H1 (cell line): Measurements from ENCODE around the gene AAMDC.

Experiments used
- BCL11A ChIP-seq, 2 experiments: IDR thresholded peaks; one replicate each; pipeline ENCODE4 v1.6.1; 2011; ENCODE audit warnings: low read depth in 2 of 2, low read length in 2 of 2, mild to moderate bottlenecking in 2 of 2
- CTCF ChIP-seq, 3 experiments: IDR thresholded peaks; 1 replicate in 2 of 3; 2 replicates in 1 of 3; pipeline versions ENCODE4 v1.5.1 to v1.6.1; 2011; ENCODE audit warnings: low read length in 3 of 3, mild to moderate bottlenecking in 3 of 3, inconsistent platforms in 2 of 3, low read depth in 1 of 3, moderate library complexity in 1 of 3; ENCODE audit not compliant: insufficient read depth in 1 of 3; ENCODE audit errors: control extremely low read depth in 1 of 3
- EZH2 ChIP-seq: fragments of 200-600 bp; sonication (generic); IDR thresholded peaks from 2 replicates; pipeline ENCODE4 v1.7.1; 2012; ENCODE audit warnings: low read depth, mild to moderate bottlenecking, moderate library complexity, low read length, inconsistent platforms; ENCODE audit not compliant: severe bottlenecking
- FOSL1 ChIP-seq: IDR thresholded peaks from 2 replicates; pipeline ENCODE4 v1.6.1; 2011; ENCODE audit warnings: mild to moderate bottlenecking, low read depth, low read length, moderate library complexity; ENCODE audit not compliant: insufficient read depth
- HDAC2 ChIP-seq, 2 experiments: fragments of 300-600 bp in 1 of 2; sonication (generic) in 1 of 2; IDR thresholded peaks; 2 replicates each; pipeline ENCODE4 v1.6.1; 2011 to 2012; ENCODE audit warnings: low read depth in 2 of 2, low read length in 2 of 2, mild to moderate bottlenecking in 2 of 2, moderate library complexity in 2 of 2, borderline replicate concordance in 1 of 2, inconsistent platforms in 1 of 2
- KDM1A ChIP-seq: fragments of 200-600, 300-600 bp; sonication (generic); IDR thresholded peaks from 2 replicates; pipeline ENCODE4 v1.7.1; 2016; ENCODE audit warnings: mild to moderate bottlenecking, low read length, borderline replicate concordance
- KDM5A ChIP-seq: fragments of 200-600 bp; IDR thresholded peaks from 2 replicates; pipeline ENCODE4 v1.7.1; 2012; ENCODE audit warnings: mild to moderate bottlenecking, low read length, inconsistent platforms, mixed read lengths
- MAX ChIP-seq: IDR thresholded peaks from 2 replicates; pipeline ENCODE4 v1.6.1; 2012; ENCODE audit warnings: inconsistent platforms
- NRF1 ChIP-seq: IDR thresholded peaks from 2 replicates; pipeline ENCODE4 v1.6.1; 2011; ENCODE audit warnings: mild to moderate bottlenecking, low read depth, low read length, improper control_type of control experiment
- POLR2A ChIP-seq, 2 experiments: IDR thresholded peaks; 1 replicate in 1 of 2; 2 replicates in 1 of 2; pipeline ENCODE4 v1.6.1; 2011; ENCODE audit warnings: low read depth in 2 of 2, low read length in 2 of 2, mild to moderate bottlenecking in 2 of 2; ENCODE audit errors: control extremely low read depth in 1 of 2
- SP4 ChIP-seq: IDR thresholded peaks from 2 replicates; pipeline ENCODE4 v1.6.1; 2012; ENCODE audit warnings: low read length, inconsistent platforms
- SRF ChIP-seq: IDR thresholded peaks from 2 replicates; pipeline ENCODE4 v1.6.1; 2011; ENCODE audit warnings: mild to moderate bottlenecking, low read depth, low read length, moderate library complexity
- SUZ12 ChIP-seq: fragments of 200-600 bp; sonication (generic); IDR thresholded peaks from 2 replicates; pipeline ENCODE4 v1.6.1; 2012; ENCODE audit warnings: mild to moderate bottlenecking, inconsistent platforms, low read length, moderate library complexity, mixed read lengths

GRCh38 chr11:77828926-77829325 lies 8.0 kb downstream of the AAMDC start:
- TF ChIP-seq MAX (no peak), CTCF (IDR thresholded peaks at IDR 0.05; ENCODE audit: control extremely low read depth in 1 of 3, insufficient read depth in 1 of 3, low read depth in 1 of 3, low read length in 3 of 3) (no peak), KDM5A (no peak), SP4 (no peak), NRF1 (no peak), EZH2 (no peak), FOSL1 (no peak), SRF (no peak), SUZ12 (no peak), BCL11A (IDR thresholded peaks at IDR 0.05; ENCODE audit: low read depth in 2 of 2, low read length in 2 of 2) (no peak), KDM1A (no peak), POLR2A (IDR thresholded peaks at IDR 0.05; ENCODE audit: control extremely low read depth in 1 of 2, low read depth in 2 of 2, low read length in 2 of 2) (no peak), HDAC2 (IDR thresholded peaks at IDR 0.05; ENCODE audit: borderline replicate concordance in 1 of 2, low read depth in 2 of 2, low read length in 2 of 2) (no peak)
